DMS53 (cell line): ENCODE data around the gene OTOGL.

ENCODE experiments used
- DNase-seq: peaks from one replicate; lab custom pipeline; 2025; lab: John Stamatoyannopoulos, UW

OTOGL gene, protein sequence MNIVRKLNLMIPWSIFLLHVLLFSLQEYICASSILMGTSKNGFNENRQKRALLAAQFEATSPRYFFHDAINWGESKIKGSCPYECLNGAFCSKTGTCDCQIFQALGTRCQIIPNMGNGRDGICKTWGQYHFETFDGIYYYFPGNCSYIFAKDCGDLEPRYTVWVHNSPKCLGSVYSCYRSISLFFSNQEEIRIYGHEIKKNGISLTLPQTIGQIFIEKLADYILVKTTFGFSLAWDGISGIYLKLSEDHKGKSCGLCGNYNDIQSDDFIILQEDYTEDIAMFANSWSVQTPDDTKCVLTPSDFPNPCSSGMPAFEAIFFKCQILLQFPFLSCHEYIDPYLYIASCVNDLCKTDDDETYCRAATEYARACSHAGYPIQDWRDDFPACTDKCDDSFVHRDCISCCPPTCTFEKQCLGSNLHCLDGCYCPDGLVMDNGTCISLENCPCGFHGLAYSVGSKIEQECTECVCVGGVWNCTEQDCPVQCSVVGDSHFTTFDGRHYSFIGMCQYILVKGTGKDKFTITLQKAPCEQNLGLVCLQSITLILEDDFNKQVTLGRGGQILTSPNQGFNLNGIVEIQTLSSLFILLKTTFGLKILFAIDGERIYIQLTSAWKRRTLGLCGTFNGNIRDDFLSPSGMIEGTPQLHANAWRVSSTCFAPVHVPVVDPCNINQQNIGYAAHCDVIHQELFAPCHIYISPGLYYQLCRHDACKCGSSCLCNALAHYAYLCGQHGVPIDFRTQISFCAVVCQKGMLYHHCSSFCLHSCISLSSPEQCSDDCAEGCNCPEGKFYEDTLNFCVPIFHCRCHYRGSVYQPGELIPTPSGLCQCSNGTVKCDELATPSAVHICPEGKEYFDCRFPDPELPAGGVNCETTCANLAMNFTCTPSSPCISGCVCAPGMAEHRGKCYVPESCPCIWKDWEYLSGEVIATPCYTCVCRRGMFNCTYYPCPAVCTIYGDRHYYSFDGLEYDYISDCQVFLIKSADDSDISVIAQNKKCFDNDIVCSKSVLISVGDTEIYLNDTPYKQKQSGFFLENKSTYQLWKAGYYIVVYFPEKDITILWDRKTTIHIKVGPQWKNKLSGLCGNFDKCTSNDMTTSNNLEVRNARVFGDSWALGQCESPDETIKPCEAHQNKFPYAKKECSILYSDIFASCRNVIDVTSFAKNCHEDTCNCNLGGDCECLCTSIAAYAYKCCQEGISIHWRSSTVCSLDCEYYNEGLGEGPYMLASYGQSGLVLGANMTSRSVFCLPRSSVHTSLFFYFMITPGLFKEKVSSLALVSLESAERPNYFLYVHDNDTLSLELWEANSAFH (N-terminal part only)

DNA sequence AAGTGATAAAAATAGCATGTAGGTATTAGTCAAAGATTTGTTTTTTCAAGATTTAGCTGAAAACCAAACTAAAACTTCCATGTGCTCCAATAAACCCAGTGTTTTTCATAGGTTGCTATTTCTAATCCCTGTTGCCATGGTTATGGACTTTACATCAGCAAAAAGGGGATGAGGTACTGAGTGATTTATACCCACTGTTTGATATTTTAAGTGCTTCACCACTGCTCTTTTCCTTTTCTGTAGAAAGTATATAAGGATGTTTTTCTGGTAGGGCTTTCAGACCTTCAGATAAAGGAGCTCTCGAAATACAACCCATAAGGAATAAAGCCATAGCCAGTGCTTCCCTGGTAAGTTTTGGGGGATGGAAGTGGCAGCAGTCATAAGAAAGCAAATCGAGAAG, at the start of gene OTOGL:
TSS of gene OTOGL (plus strand) at position 279 of the 400 bp plus-strand sequence. CDS start 109,895 bp downstream, outside the sequence.
- peak; percentile 28 for DNase-seq

GRCh38 chr12:80050236-80050635, 49.1 kb upstream of the OTOGL start:
- no peak for DNase-seq

DNA sequence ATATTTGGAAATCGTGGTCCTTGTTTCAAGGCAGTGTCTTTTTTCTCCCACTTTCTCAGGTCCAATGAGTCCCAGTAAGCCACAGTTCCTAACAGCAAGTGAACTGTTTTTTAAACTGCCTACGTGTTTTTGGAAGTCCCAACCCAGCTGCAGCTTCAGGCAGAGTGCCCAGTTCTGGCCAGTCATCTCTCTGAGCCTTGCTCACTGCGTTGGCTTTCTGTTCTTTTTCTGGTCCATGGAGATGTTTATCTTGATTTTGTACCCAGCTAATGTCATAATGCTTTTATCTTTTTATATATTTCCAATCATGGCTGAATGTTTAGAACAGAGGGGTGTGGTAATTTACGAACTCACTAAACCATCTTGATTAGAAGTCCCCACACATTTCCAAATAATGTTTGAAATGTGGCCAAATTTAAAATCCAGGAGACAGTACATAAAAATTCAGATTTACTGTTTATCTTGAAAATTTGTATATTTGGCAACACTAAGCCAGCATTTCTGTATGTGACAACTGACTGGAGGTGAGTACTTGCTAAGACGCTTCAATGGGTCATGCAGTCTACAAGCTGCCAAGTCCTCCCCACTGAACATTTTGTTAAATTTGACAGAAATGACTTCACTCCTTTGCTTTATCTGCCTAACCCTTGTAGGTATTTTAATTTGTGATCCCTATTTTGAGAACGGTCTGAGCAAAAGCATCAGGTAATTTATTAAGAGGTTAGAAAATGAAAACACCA, 46.1 kb upstream of the OTOGL start:
- DNase-seq: no peak

- DNase-seq: no peak
These were observed 43.1 kb upstream of the OTOGL start for GRCh38 chr12:80056232-80056631.

DNA sequence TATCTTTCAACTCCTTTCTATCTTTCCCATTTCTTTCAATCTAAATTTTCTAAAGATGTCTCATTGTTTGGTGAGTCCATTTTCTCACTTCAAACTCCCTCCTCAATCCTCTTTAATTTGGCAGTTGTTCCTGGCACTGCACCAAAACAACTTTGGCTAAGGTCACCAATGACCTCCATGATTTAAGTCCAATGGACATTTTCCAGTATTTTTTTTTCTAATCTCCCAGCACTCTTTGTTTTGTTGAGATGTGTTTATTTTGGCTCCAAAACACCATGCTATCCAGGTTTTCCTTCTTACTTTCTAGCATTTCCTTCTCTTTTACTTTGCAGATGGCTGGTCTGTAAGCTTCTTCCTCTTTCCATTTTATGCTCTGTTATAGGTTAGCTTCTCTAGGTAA, 42.5 kb upstream of the OTOGL start:
- DNase-seq: no peak

GRCh38 chr12:80058586-80058985, 40.8 kb upstream of the OTOGL start:
- no peak for DNase-seq

DNA sequence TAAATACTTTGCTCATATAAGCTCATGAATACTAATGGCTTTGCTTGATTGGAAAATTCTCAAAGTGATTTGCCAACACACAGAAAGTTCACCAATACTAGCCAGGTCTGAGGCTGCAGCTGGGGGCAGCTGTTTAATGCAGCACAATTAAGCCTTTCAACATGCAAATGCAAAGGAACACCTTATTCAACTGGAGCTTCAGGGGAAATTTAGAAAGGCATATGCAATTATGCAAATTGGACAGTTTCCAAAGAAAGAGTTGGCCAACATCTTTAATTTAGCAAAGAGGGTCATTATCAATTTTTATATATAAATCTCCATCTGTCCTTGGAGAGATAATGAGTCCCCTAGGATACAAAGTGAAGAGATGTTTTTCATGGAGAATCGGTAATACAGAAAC, 40.2 kb upstream of the OTOGL start:
- no peak for DNase-seq

DNA sequence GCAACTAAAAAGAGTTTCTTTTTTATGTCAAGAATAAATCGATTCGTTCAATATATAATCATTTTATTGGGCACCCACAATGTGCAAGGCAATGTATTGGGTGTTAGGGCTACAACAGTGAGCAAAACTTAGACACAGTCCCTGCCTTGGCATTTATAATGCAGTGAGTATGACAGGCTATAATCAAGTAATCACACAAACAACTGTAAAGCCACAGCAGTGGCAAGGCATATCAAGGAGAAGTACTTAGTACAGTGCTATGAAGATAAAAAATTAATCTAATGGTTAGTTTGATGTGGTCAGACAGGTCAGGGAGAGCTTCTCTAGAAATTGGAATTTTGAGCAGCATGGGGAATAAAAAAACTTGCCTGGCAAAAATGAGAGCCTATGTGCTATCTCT, 39.5 kb upstream of the OTOGL start:
- DNase-seq: no peak

GRCh38 chr12:80064269-80064668, 35.1 kb upstream of the OTOGL start:
- no peak for DNase-seq

DNA sequence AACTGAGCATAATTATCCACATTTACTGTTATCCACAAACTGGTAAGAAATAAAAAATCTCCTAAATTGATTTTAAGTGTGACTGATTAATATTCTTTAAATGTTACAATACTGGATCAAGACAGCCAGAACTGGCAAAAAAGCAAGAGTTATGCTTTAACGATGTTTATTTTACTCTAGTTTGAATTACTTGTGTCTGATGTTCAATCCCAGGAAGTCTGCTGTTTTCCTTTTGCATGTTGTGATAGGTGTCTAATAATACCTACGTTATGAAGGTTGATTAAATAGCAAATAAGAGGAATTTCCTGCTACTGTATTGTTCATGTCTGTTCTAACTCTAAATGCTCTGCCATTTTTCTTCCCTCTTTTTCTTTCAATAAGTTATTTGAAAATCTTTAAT, 34.4 kb upstream of the OTOGL start:
- DNase-seq: no peak

- DNase-seq: peak; percentile 30
These were observed 31.2 kb upstream of the OTOGL start for GRCh38 chr12:80068173-80068572.

DNA sequence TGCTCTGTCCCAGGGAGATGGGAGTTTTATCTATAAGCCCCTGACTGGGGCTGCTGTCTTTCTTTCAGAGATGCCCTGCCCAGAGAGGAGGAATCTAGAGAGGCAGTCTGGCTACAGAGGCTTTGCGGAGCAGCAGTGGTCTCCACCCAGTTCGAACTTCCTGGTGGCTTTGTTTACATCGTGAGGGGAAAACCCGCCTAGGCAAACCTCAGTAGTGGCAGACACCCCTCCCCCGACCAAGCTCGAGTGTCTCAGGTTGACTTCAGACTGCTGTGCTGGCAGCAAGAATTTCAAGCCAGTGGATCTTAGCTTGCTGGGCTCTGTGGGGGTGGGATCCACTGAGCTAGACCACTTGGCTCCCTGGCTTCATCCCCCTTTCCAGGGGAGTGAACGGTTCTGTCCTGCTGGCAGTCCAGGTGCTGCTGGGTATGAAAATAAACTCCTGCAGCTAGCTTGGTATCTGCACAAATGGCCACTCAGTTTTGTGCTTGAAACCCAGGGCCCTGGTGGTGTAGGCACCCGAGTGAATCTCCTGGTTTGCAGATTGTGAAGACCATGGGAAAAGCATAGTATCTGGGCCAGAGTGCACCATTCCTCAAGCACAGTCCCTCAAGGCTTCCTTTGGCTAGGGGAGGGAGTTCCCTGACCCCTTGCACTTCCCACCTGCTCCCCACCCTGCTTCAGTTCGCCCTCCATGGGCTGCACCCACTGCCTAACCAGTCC, 15.3 kb upstream of the OTOGL start:
- DNase-seq: peak; percentile 41

GRCh38 chr12:80086025-80086424, 13.3 kb upstream of the OTOGL start:
- DNase-seq: peak; percentile 39

DNA sequence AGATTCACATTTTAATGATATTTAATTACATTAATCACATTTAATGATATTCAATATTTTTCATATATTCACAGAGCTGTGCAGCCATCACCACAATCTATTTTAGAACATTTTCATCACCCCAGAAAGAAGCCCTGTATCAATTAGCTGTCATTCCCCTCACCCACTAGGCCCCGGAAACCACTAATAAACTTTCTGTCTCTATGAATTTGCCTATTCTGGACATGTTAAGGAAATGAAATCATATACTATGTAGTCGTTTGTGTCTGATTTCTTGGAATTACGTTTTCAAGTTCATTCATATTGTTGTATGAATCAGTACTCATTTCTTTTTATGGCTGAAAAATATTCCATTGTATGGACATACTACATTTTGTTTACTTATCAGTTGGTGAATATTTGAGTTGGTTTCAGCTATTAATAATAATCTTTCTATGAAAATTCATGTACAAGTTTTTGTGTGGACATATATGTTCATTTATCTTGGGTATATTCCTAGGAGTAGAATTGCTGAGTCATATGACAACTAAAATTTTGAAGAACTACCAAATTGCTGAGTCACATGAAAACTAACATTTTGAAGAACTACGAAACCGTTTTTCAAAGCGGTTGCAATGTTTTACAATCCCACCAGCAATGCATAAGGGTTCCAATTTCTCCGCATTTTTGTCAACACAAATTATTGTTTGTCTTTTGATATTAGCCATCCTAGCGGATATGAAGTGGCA, 11.7 kb upstream of the OTOGL start:
- no peak for DNase-seq

- no peak for DNase-seq
These were observed 1.3 kb downstream of the OTOGL start for GRCh38 chr12:80100591-80100990.

- peak; percentile 79 for DNase-seq
These were observed 1.8 kb downstream of the OTOGL start for GRCh38 chr12:80101126-80101525.

DNA sequence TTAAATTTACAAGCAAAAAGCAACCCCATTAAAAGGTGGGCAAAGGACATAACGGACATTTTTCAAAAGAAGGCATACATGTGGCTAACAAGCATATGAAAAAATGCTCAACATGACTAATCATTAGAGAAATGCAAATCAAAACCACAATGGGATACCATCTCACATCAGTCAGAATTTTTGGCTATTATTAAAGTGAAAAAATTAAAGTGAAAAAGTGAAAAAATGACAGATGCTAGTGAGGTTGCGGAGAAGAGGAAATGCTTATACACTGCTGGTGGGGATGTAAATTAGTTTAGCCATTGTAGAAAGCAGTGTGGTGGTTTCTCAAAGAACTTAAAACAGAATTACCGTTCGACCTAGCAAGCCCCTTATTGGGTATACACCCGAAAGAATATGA, 7.9 kb downstream of the OTOGL start:
- no peak for DNase-seq

DNA sequence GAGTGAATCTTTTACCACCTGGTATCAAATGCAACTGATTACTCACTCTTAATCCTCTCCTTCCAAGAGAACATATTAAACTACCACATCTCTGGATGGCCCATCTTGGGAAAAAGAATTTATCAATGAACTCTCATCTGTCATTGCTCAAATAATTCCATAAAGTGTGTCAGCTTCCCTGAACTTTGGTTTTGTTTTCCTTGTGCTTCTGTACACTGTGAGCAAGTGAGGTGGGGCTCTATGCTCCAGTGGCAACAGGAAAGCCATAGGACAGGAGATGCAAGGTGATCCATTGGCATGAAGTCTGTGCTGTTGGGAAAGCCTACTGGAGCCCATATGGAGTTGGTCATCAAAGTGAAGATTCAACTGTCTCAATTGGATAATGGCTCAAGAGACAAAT, 17.4 kb downstream of the OTOGL start:
- no peak for DNase-seq

GRCh38 chr12:80118565-80119324, 19.4 kb downstream of the OTOGL start:
- DNase-seq: no peak
